ENCODE data around the gene APLP2. TPM values are rescaled to one million over a fixed set of nuclear protein-coding genes. Genes with fewer than 3 reads are reported as not detected.

APLP2 gene
- total RNA-seq, 1 donor from 2014 or later: 374 TPM

GRCh38 chr11:130157101-130157500 is 87.4 kb downstream of the APLP2 start:
- no peak for DNase-seq (ENCODE audit: low spot score, unreplicated experiment)
- no peaks in the 10 kb centered on the region for H3K9me3 Mint-ChIP-seq (ENCODE audit: low read depth)
- H3K36me3 Mint-ChIP-seq (ENCODE audit: insufficient read depth): no peaks in the 10 kb centered on the region
- no peak for TF ChIP-seq CTCF (IDR thresholded peaks at IDR 0.05; ENCODE audit: unreplicated experiment)
- no peak overlapping the region for H3K4me3 Mint-ChIP-seq (ENCODE audit: low read depth)
- peaks cover 32% of the 10 kb centered on the region for H3K27me3 Mint-ChIP-seq
- no peak overlapping the region for H3K27ac Mint-ChIP-seq
- H3K4me1 Mint-ChIP-seq (ENCODE audit: low read depth): peaks cover 14% of the 10 kb centered on the region

GRCh38 chr11:130157840-130158239 is 88.1 kb downstream of the APLP2 start:
- no peaks in the 10 kb centered on the region for H3K36me3 Mint-ChIP-seq (ENCODE audit: insufficient read depth)
- H3K27me3 Mint-ChIP-seq: peaks cover 32% of the 10 kb centered on the region
- H3K4me3 Mint-ChIP-seq (ENCODE audit: low read depth): no peak overlapping the region
- no peak for DNase-seq (ENCODE audit: low spot score, unreplicated experiment)
- H3K9me3 Mint-ChIP-seq (ENCODE audit: low read depth): no peaks in the 10 kb centered on the region
- no peak for TF ChIP-seq CTCF (IDR thresholded peaks at IDR 0.05; ENCODE audit: unreplicated experiment)
- H3K4me1 Mint-ChIP-seq (ENCODE audit: low read depth): peaks cover 14% of the 10 kb centered on the region
- H3K27ac Mint-ChIP-seq: no peak overlapping the region

- Mint-ChIP-seq H3K36me3 (ENCODE audit: insufficient read depth) (no peaks in the 10 kb centered on the region), H3K4me1 (ENCODE audit: low read depth) (peaks cover 14% of the 10 kb centered on the region), H3K4me3 (ENCODE audit: low read depth) (peak overlapping the region; percentile 72), H3K9me3 (ENCODE audit: low read depth) (no peaks in the 10 kb centered on the region), H3K27me3 (peaks cover 32% of the 10 kb centered on the region), H3K27ac (peak overlapping the region; percentile 83)
- no peak for TF ChIP-seq CTCF (IDR thresholded peaks at IDR 0.05; ENCODE audit: unreplicated experiment)
- no peak for DNase-seq (ENCODE audit: low spot score, unreplicated experiment)
Measured at GRCh38 chr11:130159139-130159538, 89.4 kb downstream of the APLP2 start.

GRCh38 chr11:130159657-130160497 is 90.2 kb downstream of the APLP2 start, which contains the start of gene ST14:
Gene ST14 (plus strand): TSS chr11:130159782. CDS start chr11:130159980, 198 bp downstream.
- Mint-ChIP-seq H3K9me3 (ENCODE audit: low read depth) (no peaks in the 10 kb centered on the region), H3K36me3 (ENCODE audit: insufficient read depth) (no peaks in the 10 kb centered on the region), H3K4me3 (ENCODE audit: low read depth) (peak within 1 kb of the TSS; percentile 86), H3K27me3 (peaks cover 32% of the 10 kb centered on the region), H3K4me1 (ENCODE audit: low read depth) (peaks cover 14% of the 10 kb centered on the region), H3K27ac (peak within 1 kb of the TSS; percentile 93)
- peak; percentile 56 for DNase-seq (ENCODE audit: low spot score, unreplicated experiment)
- no peak for TF ChIP-seq CTCF (IDR thresholded peaks at IDR 0.05; ENCODE audit: unreplicated experiment)

- no peak for DNase-seq (ENCODE audit: low spot score, unreplicated experiment)
- no peaks in the 10 kb centered on the region for H3K9me3 Mint-ChIP-seq (ENCODE audit: low read depth)
- peaks cover 14% of the 10 kb centered on the region for H3K4me1 Mint-ChIP-seq (ENCODE audit: low read depth)
- peak overlapping the region; percentile 86 for H3K4me3 Mint-ChIP-seq (ENCODE audit: low read depth)
- TF ChIP-seq CTCF (IDR thresholded peaks at IDR 0.05; ENCODE audit: unreplicated experiment): no peak
- peak overlapping the region; percentile 93 for H3K27ac Mint-ChIP-seq
- H3K36me3 Mint-ChIP-seq (ENCODE audit: insufficient read depth): no peaks in the 10 kb centered on the region
- peaks cover 32% of the 10 kb centered on the region for H3K27me3 Mint-ChIP-seq
Measured at GRCh38 chr11:130160498-130161155, 90.9 kb downstream of the APLP2 start.
